Nephron progenitor cell (in vitro differentiated cells): Measurements from ENCODE around the gene TMEM252.
A peak's percentile ranks its signal among the peaks of the same experiment; 100 is the strongest.

Source experiments
- DNase-seq: peaks from one replicate; pipeline ENCODE4 v3.0.0; 2021
- H3K27ac Mint-ChIP-seq: 2 replicates; pipeline ENCODE4 v1.8.0; 2021; ENCODE audit warnings: mild to moderate bottlenecking, moderate library complexity, mixed read lengths
- H3K27me3 Mint-ChIP-seq: 2 replicates; pipeline ENCODE4 v1.8.0; 2021; ENCODE audit warnings: mild to moderate bottlenecking, low read depth, mixed read lengths; ENCODE audit not compliant: poor library complexity
- H3K36me3 Mint-ChIP-seq: 2 replicates; pipeline ENCODE4 v1.8.0; 2021; ENCODE audit warnings: low read depth, mixed read lengths
- H3K4me1 Mint-ChIP-seq: 2 replicates; pipeline ENCODE4 v1.8.0; 2021; ENCODE audit warnings: mixed read lengths
- H3K4me3 Mint-ChIP-seq: 2 replicates; pipeline ENCODE4 v1.8.0; 2021; ENCODE audit warnings: mild to moderate bottlenecking, moderate library complexity, mixed read lengths
- H3K9me3 Mint-ChIP-seq: 2 replicates; pipeline ENCODE4 v1.8.0; 2021; ENCODE audit warnings: mild to moderate bottlenecking, moderate library complexity, mixed read lengths
- TF ChIP-seq, protein P1 (sequence below): fragments of 200-600 bp; sonication (generic); IDR thresholded peaks from 2 replicates; pipeline ENCODE4 v1.5.0; 2021; ENCODE audit warnings: antibody characterized with exemption

TMEM252 gene

GRCh38 chr9:68522131-68522530 lies 18.6 kb downstream of the TMEM252 start:
- H3K9me3 Mint-ChIP-seq = peaks cover 18% of the 10 kb centered on the region
- peaks cover 15% of the 10 kb centered on the region for H3K36me3 Mint-ChIP-seq

DNA sequence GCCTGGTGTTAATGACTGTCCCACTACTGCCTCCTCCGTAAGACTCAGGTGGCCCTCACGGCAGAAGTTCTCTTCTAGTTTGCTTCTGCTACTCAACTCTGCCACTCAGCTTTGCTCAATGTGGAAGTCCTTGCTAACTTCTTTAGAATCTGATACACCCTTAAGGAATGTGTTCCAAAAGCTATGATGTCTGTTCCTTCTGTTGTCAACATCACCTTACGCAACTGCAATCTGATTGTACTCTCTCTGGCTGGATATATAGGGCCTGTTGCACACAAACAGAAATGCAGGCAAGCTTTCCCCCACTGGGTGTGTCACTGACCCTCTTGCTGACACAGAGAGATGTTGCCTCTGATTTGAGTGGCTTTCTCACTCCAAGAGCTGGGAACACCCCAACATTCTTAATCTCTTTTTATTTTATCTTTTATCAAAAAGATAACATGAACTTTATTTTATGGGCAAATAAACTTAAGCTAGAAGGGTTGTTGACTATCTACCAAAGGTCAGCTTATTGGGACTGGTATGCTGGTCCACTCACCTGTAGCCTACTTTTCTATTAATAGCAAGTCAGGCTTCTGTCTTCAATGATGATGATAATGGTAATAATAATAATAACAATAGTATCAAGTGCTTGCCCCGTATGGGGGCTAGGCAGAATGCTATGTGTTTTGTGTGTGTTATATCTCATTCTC lies 25.2 kb downstream of the TMEM252 start:
- no peak for DNase-seq
- H3K4me3 Mint-ChIP-seq = no peak overlapping the region
- H3K36me3 Mint-ChIP-seq = peaks cover 15% of the 10 kb centered on the region
- H3K9me3 Mint-ChIP-seq = peaks cover 18% of the 10 kb centered on the region
- H3K27me3 Mint-ChIP-seq = peaks cover 8% of the 10 kb centered on the region
- TF ChIP-seq, protein P1, sequence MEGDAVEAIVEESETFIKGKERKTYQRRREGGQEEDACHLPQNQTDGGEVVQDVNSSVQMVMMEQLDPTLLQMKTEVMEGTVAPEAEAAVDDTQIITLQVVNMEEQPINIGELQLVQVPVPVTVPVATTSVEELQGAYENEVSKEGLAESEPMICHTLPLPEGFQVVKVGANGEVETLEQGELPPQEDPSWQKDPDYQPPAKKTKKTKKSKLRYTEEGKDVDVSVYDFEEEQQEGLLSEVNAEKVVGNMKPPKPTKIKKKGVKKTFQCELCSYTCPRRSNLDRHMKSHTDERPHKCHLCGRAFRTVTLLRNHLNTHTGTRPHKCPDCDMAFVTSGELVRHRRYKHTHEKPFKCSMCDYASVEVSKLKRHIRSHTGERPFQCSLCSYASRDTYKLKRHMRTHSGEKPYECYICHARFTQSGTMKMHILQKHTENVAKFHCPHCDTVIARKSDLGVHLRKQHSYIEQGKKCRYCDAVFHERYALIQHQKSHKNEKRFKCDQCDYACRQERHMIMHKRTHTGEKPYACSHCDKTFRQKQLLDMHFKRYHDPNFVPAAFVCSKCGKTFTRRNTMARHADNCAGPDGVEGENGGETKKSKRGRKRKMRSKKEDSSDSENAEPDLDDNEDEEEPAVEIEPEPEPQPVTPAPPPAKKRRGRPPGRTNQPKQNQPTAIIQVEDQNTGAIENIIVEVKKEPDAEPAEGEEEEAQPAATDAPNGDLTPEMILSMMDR = no peak
- H3K4me1 Mint-ChIP-seq = peaks cover 7% of the 10 kb centered on the region
- no peak overlapping the region for H3K27ac Mint-ChIP-seq

More at GRCh38 chr9:68522131-68522530, 18.6 kb downstream of the TMEM252 start:
- Mint-ChIP-seq H3K4me3 (no peak overlapping the region), H3K27me3 (peaks cover 16% of the 10 kb centered on the region), H3K4me1 (no peaks in the 10 kb centered on the region), H3K27ac (no peak overlapping the region)
- no peak for DNase-seq
- TF ChIP-seq, protein P1 = no peak

DNA sequence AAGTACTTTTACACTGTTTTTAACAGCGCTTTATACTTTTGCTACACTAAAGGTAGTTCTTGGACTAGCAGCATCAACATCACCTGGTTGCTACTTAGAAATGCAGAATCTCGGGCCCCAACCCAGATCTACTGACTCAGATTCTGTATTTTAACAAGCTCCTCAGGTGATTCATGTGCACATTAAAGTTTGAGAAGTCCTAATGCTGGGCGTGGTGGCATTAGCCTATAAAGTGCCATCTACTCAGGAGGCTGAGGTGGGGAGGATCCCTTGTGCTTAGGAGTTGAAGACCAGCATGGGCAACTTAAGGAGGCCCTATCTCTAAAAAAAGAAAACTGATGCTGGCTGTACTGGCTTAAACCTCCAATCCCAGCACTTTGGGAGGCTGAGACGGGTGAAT lies 26.7 kb downstream of the TMEM252 start:
- H3K9me3 Mint-ChIP-seq = peaks cover 20% of the 10 kb centered on the region
- H3K27ac Mint-ChIP-seq = no peak overlapping the region
- H3K4me3 Mint-ChIP-seq = no peak overlapping the region

GRCh38 chr9:68513385-68513784 lies 27.3 kb downstream of the TMEM252 start:
- Mint-ChIP-seq H3K36me3 (peaks cover 16% of the 10 kb centered on the region), H3K4me3 (no peak overlapping the region), H3K27ac (no peak overlapping the region), H3K9me3 (peaks cover 14% of the 10 kb centered on the region), H3K27me3 (peaks cover 8% of the 10 kb centered on the region), H3K4me1 (peaks cover 24% of the 10 kb centered on the region)
- DNase-seq = no peak
- TF ChIP-seq, protein P1 = no peak

More for the DNA sequence above, 26.7 kb downstream of the TMEM252 start:
- H3K27me3 Mint-ChIP-seq = peaks cover 8% of the 10 kb centered on the region
- H3K4me1 Mint-ChIP-seq = peaks cover 18% of the 10 kb centered on the region
- TF ChIP-seq, protein P1 = no peak
- no peak for DNase-seq
- H3K36me3 Mint-ChIP-seq = peaks cover 22% of the 10 kb centered on the region

DNA sequence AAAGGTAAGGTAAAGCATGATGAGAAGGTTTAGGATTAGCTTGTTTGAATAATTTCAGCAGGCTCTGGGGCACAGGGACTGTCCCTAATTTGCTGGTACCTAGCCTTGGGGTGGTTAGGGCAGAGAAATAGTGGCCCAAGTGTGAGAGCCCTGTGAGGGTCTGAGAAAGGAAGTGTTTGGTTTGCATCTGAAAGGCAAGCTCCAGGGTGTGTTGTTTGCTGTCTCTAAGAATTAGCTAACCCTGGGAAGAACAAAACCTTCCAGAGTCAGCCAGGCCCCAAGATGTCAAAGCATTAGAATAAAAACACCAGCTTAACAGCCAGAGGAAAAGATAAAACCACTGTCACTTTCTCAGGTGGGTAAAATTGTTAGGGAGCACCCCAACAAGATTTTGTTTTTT lies 31.0 kb downstream of the TMEM252 start:
- no peak for DNase-seq
- H3K36me3 Mint-ChIP-seq = peaks cover 6% of the 10 kb centered on the region
- TF ChIP-seq, protein P1 = no peak
- H3K27me3 Mint-ChIP-seq = peaks cover 11% of the 10 kb centered on the region
- peaks cover 3% of the 10 kb centered on the region for H3K9me3 Mint-ChIP-seq
- H3K27ac Mint-ChIP-seq = no peak overlapping the region
- peak overlapping the region; percentile 9 for H3K4me3 Mint-ChIP-seq
- H3K4me1 Mint-ChIP-seq = peaks cover 45% of the 10 kb centered on the region

- Mint-ChIP-seq H3K36me3 (peaks cover 6% of the 10 kb centered on the region), H3K9me3 (peaks cover 3% of the 10 kb centered on the region), H3K4me3 (no peak overlapping the region), H3K27ac (peak overlapping the region; percentile 82), H3K4me1 (peaks cover 45% of the 10 kb centered on the region), H3K27me3 (peaks cover 9% of the 10 kb centered on the region)
- TF ChIP-seq, protein P1 = no peak
- DNase-seq = peak; percentile 4
Measured at GRCh38 chr9:68508547-68508946, 32.1 kb downstream of the TMEM252 start.
